GM21825 (cell line): ENCODE results near the gene EOLA1.
A peak's percentile ranks its signal among the peaks of the same experiment; 100 is the strongest.
"Not testable (repeated sequence)": the region's sequence is repeated elsewhere in the genome, so short reads cannot be mapped to it uniquely, and the experiment has no call there.

Experiments used
- ATAC-seq: cut with Tn5 transposase; IDR thresholded peaks from one replicate; pipeline ENCODE4 v1.9.1; 2021; ENCODE audit warnings: mild to moderate bottlenecking, moderate library complexity; ENCODE audit not compliant: unreplicated experiment

EOLA1 gene

DNA sequence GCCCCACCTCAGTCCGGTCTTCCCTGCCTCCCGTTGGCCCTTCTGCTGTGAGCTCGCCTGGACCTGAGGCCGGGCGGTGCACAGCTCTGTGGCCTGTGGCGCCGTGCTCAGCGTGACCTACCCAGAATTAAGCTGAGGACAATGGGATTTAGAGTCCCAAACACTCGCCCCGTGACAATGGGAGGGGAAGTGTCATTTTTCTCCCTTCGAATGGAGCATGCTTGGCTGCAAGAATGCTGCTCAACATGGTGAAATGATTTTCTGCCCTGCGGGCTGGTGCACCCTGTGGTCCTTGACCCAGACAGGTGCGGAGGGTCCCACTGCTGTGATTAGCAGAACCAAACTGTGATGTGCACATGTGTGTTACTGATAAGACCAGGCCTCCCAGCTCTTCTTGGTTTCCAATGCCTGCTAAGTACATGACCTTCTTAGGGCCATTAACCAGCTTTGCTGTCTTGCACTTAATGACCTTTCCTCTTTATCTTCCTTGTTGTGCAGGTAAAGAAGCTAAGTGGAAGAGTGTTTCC, 772 bp downstream of the EOLA1 start:
- ATAC-seq = no peak

DNA sequence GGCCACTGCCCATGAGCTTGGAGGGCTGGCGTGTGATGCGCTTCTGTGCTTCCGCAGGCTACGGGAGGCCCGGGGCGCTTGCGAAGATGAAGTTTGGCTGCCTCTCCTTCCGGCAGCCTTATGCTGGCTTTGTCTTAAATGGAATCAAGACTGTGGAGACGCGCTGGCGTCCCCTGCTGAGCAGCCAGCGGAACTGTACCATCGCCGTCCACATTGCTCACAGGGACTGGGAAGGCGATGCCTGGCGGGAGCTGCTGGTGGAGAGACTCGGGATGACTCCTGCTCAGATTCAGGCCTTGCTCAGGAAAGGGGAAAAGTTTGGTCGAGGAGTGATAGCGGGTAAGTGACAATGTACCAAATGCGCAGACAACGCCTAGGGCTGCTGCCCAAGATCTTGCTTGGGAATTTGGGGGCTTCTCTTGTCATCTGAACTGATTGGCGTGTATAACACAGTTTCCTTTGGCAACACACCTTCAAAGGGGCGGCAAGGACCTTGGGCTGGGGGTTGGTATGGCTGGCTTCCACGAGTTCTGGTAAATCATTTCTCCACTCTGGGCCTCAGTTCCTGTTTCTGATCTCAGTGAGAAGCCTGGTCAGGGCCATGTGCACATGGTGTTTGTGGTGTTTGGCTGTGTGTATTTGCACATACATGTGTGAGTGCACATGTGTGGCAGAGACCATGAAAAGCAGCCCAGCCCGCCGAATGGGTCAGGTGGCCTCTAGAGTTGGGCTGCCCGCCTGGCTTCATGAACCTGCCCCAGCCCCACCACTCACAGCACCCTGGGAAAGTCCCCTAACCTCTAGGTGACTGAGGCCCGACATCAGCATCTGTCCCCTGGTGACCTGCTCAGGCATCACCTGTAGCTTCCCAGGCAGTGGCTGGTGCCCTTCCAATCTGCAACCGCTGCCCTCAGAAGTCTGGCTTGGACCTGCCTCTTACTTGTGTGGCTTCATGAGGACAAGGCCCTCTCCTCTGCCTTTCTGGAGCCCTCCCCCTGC, 5.0 kb downstream of the EOLA1 start:
- not testable (repeated sequence) for ATAC-seq

DNA sequence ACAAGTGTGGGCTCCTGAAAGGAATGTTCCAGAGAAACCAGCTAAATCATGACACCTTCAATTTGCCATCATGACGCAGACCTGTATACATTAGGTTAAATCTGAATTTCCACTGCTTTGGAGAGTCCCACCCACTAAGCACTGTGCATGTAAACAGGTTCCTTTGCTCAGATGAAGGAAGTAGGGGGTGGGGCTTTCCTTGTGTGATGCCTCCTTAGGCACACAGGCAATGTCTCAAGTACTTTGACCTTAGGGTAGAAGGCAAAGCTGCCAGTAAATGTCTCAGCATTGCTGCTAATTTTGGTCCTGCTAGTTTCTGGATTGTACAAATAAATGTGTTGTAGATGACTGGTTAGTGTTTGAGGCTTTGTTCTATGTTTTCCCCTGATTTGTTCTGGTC, 6.2 kb downstream of the EOLA1 start:
- ATAC-seq = not testable (repeated sequence)

DNA sequence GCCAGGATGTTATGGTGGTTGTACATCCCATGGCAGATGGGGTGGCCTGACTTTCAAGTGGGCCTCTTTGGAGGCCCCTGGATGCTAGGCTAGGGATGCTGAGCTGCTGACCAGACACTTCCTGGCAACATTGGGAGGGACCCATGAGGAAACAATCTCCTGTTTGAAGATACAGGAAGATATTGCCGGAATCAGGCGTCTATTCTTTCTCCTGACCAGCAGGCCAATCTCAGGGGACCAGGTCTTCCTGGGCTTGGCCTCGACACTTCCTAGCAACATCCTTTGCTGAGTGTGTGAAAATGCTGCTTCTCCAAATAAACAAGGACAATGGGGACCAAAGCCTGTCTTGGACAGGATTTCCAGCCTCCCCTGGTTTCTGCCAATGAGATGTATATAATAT, 7.0 kb downstream of the EOLA1 start:
- not testable (repeated sequence) for ATAC-seq

DNA sequence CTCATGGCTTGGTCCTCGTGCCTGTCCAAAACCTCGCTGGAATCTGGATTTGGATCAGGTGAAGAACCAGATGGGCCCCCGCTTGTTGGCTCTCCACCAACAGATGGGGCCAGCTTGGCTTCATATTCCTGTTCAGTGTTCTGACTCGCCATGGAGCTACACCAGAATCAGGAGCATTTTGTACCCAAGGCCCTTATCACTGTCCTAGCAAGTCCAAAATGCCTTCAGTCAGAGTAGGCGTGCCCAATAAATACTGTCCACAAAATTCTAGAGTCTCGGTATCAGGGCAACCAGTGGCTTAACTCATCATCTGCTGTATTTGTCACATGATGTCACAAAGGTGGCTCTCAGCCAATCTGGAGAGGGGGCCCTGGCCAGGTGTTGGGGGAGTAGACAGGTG, 8.9 kb downstream of the EOLA1 start, which contains the start of gene HSFX3:
HSFX3 (minus strand) TSS at position 224 of the 400 bp plus-strand sequence; CDS start at position 152, 72 bp downstream.
- not testable (repeated sequence) for ATAC-seq

DNA sequence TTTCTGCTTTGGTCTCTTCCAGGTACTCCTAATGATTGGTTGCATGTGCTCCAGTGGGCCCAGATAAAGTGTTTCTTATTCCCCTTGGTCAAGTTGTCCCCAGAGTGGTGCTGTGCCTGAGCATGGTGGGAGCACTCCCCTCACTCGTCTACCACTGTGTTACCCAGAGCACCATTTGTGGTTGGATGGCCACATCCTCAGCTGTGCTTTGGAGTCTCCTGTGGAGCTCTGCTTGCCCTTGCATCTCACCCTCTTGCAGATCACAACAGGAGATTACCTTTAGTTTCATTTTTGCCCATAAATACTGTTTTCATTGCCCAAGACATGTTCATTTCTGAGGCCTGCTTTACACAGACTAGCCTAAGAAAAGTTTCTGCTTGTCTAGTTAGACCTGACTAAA, 9.6 kb downstream of the EOLA1 start:
- not testable (repeated sequence) for ATAC-seq

DNA sequence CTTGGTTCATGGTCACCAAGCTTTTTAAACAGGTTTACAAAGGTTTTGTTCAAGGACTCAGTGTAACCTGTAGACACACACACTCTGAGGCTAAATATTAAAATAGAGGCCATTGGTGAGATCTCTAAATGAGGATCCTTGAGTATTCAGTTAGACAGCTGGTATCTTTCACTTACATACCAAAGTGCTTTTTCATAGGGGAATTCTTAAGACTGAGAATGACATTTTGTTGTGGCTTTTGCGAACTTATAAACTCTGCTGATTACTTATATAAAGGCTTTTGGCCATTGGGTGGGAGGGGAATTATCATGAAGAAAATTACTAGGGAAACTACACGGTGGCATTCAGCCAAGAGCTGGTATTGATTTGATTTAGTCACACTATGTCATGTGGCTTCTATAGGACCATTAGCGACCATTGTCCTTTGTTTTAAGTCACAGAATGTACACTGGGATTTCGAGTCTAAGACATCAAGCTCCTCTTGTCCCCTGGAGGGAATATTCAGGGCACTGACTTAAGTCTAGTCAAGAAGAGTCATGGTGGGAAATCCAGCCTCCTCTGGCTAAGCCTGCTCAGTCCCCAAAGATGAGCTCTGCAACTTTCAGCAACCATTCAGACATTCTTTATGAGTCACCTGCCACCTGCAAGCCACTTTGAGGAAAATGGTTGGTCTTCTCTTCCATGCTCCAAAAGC, 10.6 kb downstream of the EOLA1 start:
- ATAC-seq = not testable (repeated sequence)

DNA sequence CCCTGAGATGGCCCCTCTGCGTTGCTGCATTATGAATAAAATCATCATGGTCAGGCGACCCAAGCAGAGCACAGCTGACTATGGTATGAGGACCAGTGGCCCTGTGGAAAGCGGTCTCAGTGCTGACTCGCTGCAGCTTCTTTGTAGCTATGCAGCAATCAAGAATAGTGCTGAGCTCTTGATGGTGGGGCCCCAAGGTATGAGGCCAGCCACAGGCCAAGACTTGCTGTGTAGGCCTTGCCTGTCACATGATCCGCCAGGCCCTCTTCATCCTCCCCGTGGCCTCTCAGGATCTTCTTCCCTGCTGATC, 11.1 kb downstream of the EOLA1 start:
- ATAC-seq = not testable (repeated sequence)

DNA sequence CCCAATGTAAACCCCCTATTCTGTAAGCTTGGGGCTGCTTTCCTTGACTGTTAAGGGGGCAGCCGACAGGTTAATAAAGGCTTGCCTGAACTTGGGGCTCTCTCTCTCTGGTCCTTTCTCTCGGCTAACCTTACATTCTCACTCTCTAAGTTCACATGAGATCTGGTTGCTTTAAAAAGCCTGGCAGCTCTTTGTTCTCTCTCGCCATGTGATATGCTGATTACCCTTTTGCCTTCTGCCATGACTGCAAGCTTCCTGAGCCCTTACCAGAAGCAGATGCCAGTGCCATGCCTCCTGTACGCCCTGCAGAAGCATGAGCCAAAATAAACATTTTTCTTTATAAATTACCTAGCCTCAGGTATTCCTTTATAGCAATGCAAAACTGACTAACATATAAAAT, 14.4 kb downstream of the EOLA1 start:
- ATAC-seq = not testable (repeated sequence)

DNA sequence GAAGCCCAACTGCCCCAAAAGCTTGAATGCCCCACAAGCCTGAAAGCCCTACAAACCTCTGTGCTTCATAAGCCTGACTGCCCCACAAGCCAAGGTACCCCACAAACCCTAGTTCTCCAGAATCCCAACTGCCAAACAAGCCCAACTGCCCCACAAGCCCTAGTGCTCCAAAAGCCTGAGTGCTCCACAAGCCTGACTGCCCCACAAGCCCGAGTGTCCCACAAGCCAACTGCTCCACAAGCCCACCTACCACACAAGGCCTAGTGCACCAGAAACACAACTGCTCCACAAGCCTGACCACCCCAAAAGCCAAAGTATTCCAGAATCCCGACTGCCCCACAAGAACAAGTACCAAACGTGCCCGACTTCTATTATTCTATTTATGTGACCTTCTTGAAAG, 22.5 kb downstream of the EOLA1 start:
- no peak for ATAC-seq

DNA sequence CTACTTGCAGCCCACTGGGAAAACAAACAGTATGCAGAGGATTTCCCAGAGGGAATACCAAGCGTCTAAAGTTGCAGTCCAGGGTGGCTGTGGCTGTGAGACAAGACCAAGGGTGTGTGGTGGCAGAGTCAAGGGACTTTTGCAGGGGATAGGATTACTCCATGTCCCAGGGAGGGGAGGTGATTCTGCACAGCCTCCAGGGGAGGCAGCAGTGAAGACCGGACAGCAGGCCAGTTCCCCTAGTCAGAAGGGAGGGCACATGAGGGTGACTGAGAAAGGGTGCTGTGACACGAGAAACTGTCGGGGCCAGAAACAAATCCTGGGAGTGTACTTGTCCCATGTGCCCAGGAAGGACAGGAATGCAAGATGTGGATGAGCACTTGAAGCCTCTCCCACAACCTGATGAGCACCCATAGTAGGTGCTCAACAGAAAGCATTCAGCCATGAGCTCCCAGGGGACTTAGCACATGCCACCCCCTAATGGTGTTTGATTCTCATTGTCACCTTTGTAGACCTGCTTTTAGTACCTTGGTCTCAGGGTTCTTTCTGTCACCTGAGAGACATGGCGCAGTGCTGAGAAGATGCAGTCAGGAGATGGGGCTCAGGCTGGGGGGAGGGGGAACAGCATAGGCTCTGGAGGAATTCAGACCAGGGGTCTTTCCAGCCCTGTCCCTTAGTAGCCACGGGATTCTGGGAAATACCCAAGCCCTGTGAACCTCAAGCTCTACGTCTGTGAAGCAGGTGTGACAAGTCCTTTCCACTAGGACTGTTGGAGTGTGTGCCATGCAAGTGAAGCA, 27.0 kb downstream of the EOLA1 start:
- no peak for ATAC-seq

DNA sequence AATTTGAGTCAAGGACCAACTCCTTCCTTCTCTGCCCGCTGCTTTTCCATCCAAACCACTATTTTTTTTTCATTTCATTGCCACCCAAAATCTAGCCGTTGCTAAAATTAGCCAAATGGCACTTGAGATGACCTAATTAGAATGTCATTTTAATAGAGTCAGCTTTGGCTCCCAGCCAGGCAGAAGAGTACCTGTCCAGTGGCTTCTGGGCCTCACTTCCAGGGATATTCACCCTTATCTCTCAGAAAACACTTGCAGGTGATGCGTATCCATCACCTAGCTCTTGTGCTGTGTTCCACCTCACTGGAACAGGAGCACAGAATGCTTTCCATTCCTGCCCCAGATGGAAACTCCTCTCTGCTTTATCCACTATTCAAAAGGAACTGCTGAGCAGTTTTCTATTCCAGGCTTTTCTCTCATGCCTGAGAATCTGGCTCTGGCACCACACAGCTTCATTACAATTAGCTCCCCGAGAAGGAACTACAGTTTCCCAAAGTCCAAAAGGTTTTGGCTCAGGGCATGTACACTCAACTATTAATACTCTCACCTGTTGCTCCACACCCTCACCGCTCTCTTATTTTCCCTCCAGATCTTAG, 28.0 kb downstream of the EOLA1 start:
- ATAC-seq = no peak

DNA sequence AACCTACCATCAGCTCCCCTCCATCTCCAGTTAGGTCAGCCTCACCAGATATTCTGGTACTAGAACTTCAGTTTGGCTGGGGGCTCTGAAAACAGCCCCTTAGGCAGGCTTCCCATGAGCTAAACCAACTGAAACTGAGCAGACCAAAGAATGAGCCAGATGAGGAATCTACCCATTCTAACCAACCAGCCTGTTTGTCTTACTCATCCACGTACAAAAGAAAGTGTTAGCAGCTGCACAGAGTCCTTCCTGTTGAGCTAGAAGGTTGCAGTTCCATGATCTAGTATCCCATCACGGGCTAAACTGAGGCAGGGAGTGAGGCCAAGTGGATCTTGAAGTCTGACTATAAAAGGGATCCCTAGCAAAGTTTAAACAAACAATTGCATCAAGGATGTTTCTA, 29.0 kb downstream of the EOLA1 start:
- no peak for ATAC-seq

DNA sequence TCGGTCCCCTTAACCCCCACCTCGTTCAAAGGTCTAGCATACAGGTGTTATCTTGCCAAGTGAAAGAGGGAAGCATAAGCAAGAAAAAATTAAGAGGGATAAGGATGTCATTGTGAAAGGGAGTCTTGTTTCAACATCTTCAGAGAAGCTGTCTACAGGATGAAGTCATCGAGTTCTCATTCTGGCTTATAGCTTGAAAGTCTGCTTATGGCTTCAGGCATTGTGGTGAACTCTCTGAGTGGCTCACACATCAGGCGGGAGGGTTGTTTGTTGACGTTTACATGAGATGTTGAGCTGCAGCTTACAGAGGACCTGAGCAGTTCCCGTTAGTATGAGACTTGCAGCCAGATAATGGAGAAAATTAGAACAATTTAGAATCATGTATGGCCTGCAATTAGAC, 29.9 kb downstream of the EOLA1 start:
- ATAC-seq = no peak

DNA sequence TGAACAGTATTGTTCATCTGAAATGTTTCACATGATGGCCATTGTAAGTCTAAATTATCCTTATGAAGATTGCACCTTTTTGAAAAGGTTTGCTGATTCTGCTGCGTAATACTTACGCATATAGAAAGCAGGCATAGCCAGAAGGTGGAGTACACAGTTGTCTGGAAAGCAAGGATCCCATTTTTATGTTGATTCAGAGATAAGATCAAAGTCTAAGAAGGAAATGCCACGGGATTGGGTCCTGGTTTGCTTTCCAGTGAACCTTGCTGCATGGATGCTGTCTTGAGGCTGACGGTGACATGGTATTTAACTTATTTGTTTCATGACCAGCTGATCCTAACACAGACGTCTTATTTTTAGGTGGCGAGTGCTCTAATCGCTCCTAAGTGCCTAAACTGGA, 31.0 kb downstream of the EOLA1 start:
- no peak for ATAC-seq

DNA sequence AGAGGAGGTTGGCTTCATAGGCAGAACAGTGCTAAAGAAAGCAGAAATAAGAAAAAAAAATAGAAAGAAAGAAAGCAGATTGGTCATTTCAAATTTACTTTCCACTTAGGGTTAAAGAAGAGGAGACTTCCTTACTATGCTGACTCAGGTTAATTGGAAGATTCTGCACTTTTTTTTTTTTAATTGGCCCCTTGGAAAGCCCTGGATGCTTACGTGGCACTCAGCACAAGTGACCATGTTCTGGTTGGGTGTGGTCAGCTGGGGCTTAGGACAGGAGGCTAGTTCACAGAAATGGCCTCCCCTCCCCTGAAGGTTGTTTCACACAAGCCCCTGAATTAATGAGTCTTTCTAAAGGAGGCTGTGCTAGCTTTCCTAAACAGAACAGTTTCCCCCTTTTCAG, 31.9 kb downstream of the EOLA1 start:
- no peak for ATAC-seq

DNA sequence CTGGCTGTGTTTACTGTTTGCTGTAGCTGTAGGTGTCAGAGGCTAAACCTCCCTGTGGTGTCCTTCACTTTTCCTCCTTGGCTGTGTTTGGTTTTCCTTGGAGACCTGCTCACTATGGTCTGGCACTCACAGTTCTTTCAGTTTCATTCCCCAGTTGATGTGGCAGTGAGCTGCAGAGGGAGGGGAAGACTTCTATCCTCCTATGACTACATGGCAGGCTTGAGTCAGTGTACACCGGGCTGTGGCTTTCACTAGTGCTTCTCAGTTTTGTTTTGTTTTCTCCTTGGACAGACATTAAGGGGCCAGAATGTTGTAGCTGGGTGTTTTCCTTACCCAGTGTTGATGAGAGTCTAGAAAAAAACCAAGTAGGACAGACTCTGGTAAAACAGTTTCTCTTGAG, 32.6 kb downstream of the EOLA1 start:
- peak; percentile 100 for ATAC-seq

DNA sequence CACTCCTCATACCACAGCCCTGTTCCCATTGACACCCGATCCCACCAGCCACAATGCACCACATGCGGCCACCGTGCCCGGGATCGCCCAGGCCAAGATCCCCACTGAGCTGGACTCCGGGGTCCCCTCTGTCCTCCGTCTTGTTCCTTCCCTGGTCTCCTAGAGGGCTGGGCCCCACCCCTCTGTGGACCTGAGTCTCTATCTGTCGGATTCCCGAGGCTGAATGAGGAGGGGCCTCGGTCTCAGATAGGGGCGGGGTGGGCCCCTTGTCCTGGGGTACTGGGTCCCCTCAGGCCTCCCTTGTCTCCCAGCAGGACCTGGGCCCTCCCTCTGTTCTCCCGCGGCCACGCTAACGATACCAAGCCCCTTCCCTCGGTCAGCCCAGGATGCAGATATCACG, 44.8 kb downstream of the EOLA1 start:
- ATAC-seq = not testable (repeated sequence)

DNA sequence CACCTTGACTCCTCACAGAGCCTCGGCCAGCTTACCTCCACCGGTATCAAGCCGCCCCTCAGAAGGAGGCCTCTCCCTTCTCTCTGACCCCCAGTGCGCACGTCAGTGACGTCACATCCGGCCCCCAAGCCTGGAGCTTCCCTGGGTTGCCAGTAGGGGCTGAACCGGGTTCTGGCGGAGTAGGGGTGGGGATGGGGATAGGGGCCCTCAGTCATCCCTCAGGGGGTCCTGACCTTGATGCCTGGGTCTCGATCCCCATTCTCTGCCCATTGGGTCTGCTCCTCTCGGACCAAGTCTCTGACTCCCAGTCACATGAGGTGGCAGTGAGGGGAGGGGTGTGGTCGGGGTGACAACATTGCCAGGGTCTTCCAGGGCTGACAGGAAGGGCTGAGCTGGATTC, 46.5 kb downstream of the EOLA1 start, which contains the start of gene MAGEA9B:
MAGEA9B (minus strand) TSS at position 101 of the 400 bp plus-strand sequence. CDS start 4,280 bp downstream, outside the sequence.
- not testable (repeated sequence) for ATAC-seq

DNA sequence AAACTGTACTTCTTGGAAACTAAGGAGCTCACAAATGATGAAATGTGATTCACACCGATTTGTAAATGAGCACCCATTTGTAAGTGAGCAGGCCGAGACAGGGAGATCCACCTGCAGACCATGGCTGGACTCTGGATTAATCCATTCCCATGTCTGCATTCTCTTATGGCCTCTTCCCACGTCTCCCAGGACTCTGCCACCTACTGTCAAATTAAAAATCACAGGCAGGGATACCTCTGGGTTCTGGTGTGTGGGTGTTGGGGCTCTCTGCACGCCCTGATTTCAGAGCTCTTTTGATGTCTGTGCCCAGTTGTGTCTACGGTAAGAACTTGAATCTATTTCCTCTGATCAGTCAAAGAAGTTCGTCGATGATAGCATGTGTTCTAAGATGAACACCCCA, 50.2 kb downstream of the EOLA1 start:
- ATAC-seq = not testable (repeated sequence)
